GM18526 (cell line): ENCODE measurements around the gene ATG7.

Source experiments
- POLR2A ChIP-seq: IDR thresholded peaks from 3 replicates; pipeline ENCODE4 v1.6.1; 2011; ENCODE audit not compliant: insufficient read length; ENCODE audit errors: extremely low read depth

Gene ATG7

DNA sequence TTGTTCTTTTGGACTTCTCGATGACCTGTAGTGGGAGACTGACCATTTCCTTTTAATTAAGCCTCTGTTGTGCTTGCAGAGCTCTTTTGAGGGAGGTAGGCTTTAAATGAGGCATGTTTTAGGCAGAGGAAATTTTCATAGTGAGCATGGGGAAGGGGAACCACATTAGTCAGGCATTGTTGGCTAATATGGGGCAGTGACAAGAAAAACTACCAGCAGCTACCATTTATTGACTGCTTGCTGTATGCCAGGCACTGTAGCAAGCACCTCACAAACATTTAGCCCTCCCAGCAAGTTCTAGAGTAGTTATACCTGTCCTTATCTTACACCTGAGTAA is 10.9 kb downstream of the ATG7 start:
- no peak for TF ChIP-seq POLR2A

DNA sequence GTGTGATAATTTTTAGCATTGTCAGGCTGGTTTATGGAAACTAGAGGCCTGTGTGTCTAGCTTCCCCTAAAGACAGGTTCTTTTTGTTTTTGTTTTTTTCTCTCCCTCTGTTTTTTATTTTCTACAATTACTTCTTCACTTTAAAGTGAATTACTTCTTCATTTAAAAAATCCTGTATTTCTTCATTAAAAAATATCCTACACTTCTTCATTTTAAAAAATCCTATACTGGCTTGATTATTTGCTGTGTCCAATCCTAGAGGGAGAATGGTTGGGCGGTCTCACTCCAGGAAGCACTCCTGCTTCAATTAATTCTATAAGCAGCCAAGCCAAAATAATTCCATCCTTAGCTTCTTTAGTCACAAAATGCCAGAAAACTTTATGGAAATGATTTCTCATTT is 11.8 kb downstream of the ATG7 start:
- TF ChIP-seq POLR2A: no peak

DNA sequence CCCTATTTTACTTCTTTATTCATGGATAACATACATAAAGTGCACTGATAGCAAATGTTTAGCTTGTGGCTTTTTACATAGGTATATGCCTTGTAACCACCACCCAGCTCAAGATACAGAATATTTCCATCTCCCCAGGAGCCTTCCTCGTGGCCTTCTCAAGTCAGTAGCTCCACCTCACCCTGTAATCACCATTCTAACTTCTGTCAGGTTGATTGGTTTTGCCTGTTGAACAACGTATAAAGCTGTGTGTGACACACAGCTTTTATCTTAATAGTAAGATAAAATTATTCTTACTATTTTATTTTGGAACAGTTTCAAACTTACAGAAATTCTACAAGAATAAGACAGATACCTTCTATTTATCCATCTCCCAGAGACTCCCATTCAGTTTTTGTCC is 13.3 kb downstream of the ATG7 start:
- no peak for TF ChIP-seq POLR2A

DNA sequence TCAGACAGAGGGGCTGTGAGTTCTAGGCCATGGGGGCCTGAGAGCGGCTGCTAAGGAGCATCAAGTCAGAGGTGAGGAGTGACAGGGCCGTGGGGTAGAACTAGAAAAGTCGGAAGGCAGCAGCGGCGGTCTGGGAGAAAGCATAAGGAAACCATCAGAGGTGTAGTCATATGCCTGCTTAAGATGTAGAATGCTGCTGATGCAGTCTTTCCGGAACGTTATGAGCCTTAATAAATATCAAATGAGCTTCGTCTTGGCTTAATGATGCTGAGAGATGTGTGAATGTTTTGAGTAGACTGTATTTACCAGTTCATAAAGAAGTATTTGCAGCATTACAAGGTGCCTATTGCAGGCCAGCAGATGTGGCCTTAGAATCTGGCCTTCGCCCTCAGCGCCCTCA is 15.2 kb downstream of the ATG7 start:
- TF ChIP-seq POLR2A: no peak

DNA sequence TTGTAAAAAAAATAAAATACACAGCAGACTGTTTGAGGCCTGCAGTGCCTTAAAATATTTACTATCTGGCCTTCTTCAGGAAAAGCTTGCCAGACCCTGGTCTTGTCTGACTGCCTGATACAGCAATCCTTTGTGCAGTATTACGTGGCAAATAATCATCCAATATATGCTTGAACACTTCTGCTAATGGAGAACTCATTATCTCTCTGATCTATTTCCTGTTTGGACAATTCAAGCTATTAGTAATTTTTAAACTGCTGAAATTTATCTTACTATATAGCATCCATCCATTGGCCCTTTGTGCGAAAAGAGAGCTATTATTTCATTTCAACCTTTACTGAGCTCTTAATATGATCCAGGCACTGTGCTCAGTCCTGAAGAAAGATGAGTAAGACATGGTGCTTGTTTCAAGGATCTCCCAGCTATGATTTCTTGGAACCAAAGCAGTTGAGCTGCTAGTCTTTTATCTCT is 15.9 kb downstream of the ATG7 start:
- TF ChIP-seq POLR2A: no peak

DNA sequence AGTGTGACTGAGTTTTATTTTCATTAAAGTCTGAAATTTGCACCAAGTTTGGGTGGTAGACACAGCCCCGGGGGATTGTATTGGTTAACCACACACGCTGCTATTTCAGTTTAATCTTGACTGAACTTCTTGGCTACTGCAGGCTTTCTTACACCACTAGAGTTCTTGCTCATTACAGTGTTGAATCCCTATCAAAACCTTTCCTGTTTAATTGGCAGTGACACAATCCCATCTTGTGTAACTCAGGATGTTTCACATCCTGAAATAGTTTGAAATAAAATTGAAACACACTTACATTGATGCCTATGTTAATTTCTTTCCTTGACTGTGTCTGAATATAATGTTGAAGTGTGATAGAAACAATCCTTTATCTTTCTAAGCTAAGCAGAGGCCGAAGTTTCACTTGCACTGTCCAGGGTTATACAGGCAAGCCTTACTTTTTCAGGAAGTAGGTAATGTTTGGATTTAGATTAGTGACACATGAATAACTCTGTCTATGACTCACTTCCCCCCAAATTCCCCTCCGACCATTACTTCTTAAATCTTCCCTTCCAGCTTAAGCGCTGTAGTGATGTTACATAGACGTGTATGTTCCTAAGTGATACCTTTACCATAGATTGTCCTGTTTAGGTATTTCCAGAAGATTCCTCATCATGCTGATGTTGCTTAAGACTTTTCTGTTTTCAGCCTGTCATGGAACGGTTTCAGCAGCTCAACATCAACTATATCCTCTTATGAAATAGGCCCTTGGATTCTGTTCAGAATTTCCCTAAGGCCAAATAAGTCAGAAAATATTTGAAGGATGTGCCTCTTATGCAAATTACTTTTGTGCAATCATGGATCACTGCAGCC is 16.8 kb downstream of the ATG7 start:
- no peak for TF ChIP-seq POLR2A

DNA sequence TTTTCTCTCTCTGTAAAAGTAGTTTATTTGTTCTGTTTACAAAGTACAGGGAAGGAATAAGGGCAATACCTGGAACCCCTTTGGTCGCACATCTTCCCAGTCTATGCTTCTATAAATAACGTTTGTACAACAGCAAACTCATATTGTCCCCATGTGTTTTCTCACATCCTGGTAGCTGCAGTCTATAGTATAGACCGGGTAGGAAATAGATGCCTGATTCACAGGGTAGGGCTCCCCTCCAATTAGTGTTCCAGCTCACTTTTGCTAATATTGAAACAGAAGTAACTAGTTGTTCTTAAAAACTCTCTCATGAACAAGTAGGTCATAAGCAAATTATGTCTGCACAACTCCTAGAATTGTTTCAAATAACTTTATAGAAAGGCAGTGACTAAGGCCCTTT is 17.7 kb downstream of the ATG7 start:
- no peak for TF ChIP-seq POLR2A

DNA sequence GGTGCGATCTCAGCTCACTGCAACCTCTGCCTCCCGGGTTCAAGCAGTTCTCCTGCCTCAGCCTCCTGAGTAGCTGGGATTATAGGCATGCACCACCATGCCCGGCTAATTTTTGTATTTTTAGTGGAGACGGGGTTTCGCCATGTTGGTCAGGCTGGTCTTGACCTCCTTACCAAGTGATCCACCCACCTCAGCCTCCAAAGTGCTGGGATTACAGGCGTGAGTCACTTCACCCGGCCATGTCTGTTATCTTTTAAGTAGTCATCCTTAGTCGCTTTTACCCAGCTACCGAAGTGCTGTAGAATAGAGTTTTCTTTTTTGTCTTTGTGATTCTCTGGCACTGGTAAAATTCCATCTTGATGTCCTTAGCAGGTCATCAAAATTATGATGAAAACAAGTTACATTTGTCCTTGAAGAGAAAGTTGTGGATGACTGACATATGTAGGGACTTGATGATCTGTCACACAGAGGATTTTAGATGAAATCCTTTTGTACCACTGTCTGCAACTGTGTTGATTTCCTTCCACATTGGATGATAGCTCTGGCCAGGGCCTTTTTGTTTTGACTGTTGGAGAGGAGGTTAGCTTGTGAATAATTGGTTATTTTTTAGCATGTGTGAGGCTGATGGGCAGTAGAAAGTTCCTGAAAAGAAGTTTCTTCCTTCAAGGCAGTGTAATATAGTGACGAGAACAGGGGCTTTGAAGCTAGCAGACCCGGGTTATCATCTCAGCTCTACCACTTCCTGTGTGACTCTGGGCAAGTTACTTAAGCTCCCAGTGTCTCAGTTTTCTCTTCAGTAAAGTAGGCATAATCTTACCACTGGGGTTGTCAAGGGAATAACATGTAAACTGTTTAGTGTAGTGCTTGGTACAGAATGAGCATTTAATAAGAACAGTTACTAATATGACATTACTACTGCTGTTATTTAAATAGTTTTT is 18.8 kb downstream of the ATG7 start:
- no peak for TF ChIP-seq POLR2A

DNA sequence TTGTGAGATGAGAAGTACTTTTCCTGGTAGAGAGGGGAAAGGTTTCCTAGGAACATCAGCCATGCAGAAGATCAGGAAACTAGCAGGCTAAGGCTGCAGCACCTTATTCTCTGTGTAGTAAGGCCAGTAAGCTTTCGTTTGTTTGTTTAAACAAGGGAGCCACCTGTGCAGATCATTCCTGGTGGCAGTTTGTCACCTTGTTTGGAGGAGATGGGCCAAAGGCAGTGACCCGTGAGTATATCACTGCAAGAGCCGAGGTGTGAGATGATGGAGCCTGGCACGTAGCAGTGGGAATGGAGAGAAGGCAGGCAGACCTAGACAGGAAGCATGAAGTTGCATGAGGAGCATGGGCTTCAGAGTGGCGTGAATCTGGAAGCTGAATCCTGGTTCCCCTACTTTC is 19.6 kb downstream of the ATG7 start:
- no peak for TF ChIP-seq POLR2A

DNA sequence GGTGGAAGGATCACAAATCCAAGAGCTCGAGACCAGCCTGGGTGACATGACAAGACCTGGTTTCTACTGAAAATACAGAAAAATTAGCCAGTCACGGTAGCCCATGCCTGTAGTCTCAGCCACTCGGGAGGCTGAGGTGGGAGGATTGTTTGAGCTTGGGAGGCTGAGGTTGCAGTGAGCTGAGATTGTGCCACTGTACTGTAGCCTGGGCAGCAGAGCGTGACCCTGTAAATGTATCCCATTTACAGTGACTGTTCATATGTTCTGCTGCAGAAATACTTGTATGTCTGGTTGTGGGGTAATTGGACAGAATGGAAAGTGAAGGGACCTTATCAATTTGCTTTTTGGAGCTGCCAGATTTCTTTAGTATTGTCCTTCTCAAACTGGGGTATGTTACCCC is 24.9 kb downstream of the ATG7 start:
- no peak for TF ChIP-seq POLR2A

DNA sequence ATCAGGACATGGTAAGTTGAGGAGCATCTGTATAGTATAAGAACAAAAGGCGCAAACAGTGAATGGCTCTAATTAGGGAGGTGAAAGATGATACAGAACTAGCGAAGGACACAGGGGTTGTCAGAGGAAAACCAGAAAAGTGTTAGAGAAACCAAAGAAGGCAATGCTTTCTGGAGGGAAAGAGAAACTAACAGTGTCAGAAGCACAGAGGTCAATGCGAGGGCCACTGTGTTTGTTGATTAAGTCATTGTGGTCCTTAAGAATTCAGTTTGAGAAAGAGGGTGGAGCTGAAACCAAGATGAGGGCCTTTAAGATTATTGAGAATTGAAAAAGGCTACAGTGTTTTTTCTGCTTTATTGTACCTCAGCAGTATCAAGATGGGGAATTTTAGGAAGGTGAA is 28.8 kb downstream of the ATG7 start:
- no peak for TF ChIP-seq POLR2A

DNA sequence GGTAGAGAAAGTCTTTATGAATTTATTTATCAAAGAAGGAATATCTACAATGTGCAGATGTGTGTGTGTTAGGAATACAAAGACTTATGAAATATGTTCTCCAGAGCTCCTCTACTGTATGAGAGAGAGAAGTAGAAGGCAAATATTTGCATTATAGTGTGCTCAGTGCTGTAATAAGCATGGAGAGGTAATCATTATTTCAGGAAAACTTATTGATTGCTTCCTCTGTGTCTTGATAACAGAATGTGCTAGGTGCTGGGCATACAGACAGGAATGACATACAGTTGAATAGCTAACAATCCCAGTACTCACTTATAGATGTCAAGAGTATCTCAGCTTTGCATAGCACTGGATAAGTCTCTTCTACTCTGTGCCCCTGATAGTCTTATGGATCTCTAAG is 30.2 kb downstream of the ATG7 start:
- no peak for TF ChIP-seq POLR2A

DNA sequence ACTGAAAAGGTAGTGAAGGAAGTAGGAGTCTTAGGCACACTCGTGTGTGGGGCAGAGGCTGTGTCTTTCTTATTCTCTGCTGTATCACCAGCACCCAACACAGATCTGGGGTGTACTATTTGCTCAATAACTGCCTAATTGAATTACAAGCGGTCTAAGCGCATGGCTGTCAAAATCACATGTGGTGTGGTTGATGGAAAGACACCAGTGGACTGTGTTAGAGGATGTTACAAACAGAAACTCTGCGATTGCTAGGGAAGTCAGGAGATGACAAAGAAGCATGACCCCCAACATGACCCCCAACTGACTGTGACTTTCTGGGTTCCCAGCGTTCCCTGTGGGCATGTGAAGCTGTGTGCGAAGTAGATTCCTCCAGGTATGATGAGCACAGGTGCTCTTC is 32.0 kb downstream of the ATG7 start:
- TF ChIP-seq POLR2A: no peak

DNA sequence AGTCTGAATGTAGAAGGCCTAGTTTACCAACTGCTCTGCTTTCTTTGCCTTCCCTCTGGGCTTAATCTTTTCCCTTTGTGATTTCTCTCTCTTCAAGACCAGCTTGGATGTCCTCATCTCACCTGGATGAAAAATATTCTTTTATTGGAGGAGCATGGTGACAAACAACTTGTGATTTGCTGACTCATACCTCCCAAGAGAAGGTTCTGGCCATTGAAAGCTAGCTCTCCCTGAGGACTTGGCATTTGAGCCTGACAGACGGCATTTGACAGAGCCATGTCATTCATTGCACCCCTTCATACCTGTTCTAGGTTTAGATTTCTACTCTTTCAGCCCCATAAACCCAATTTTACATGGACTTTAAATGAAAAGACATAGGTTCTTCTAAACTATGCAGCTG is 33.3 kb downstream of the ATG7 start:
- TF ChIP-seq POLR2A: no peak

DNA sequence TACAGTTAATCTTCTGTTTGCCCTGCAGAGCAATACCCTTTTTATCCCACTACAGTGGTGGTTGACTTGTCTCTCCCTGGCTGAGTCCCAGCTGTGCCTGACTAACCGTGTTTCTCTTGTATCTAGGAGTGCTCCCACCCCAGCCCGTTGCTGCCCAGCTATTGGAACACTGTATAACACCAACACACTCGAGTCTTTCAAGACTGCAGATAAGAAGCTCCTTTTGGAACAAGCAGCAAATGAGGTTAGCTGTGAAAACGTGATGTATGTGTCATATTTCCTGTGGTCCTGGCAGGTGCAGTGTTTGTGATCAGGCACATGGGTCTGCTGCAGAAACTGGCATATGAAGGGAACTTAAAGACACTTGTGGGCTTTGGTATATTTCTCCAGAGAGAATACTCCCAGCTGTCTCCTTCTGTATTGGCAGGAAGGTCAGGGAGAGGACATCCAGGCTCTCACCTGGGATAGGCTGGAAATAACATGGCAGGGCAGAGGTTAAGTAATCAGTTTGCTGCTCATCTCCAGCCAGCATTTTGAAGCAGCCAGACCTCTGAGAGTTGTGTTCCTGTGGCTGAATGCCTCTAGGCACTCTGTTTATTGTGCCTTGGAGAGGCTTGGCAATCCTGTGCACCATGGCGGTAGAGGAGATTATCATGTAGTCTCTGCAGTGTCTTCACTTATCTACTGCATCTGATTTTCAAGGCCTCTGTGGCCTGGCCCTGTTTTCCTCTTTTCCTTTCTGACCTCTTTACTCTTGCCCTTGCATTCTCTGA is 34.8 kb downstream of the ATG7 start:
- TF ChIP-seq POLR2A: no peak

DNA sequence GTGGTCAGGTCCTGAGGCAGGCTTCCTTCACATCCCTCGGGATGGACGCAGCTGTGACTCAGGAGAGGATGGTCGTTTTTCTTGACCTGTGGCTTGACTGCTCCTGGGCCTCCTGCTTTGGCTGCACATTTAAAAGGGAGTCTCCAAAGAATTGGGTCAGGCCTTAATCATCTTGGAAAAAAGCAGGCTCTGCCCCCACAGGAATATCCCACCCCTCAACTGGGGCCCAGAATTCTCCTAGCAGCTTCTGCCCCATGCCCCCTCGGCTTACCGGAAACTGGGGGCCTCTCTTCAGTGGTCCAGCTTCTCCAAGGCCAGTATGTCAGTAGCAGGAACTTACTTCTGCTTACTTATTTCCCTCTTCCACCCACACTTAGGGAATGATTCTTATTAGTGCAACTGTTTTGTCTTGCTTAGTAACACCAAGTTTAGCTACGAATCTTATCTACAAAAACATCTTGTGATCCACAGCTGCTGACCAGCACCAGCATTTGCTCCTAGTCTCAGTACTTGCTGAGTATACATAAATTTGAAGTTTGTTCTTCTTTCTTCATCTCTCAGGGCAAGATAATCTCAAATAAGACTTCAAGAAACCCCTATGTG is 35.7 kb downstream of the ATG7 start:
- no peak for TF ChIP-seq POLR2A

DNA sequence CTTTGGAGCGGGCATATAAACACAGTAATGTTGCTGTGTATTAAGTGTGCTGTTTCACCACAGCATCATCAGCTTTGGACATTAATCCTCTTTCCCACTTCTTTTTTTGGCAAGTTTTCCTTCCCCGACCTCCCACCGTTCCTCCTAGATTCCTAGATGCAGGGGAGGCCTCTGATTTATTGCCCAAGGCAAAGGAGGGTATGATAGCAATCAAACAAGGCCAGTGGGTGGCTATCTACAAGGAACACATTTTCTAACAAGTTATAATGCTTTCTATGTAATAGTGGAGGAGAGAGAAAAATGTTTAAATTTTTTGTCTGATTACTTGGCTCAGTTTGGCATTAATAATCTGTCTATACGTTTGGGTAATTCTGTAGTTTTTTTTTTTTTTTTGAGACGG is 38.1 kb downstream of the ATG7 start:
- TF ChIP-seq POLR2A: no peak
